RKO (cell line): Measurements from ENCODE around the gene SERPINF2.
A peak's percentile ranks its signal among the peaks of the same experiment; 100 is the strongest.
"Not testable (repeated sequence)": the region's sequence is repeated elsewhere in the genome, so short reads cannot be mapped to it uniquely, and the experiment has no call there.

Experiments used
- DNase-seq: peaks from one replicate; pipeline ENCODE4 v3.0.0-alpha.2; 2016; ENCODE audit warnings: low spot score

Gene SERPINF2

GRCh38 chr17:1762901-1763898 is 20.5 kb downstream of the SERPINF2 start:
- no peak for DNase-seq

GRCh38 chr17:1764284-1764683 is 21.6 kb downstream of the SERPINF2 start:
- no peak for DNase-seq

- DNase-seq, result not testable (repeated sequence)
Measured at GRCh38 chr17:1764705-1765104, 22.0 kb downstream of the SERPINF2 start.

- DNase-seq, result no peak
Measured at GRCh38 chr17:1765576-1765975, 22.9 kb downstream of the SERPINF2 start.

GRCh38 chr17:1766382-1767135 is 23.9 kb downstream of the SERPINF2 start:
- no peak for DNase-seq

GRCh38 chr17:1767358-1767757 is 24.7 kb downstream of the SERPINF2 start:
- no peak for DNase-seq

- DNase-seq, result no peak
Measured at GRCh38 chr17:1769822-1770477, 27.3 kb downstream of the SERPINF2 start.

- DNase-seq, result not testable (repeated sequence)
Measured at GRCh38 chr17:1773000-1773695, 30.5 kb downstream of the SERPINF2 start.

- DNase-seq, result no peak
Measured at GRCh38 chr17:1773696-1774181, 31.1 kb downstream of the SERPINF2 start.

- DNase-seq, result no peak
Measured at GRCh38 chr17:1774390-1775176, 31.9 kb downstream of the SERPINF2 start.

GRCh38 chr17:1776328-1776727 is 33.7 kb downstream of the SERPINF2 start:
- no peak for DNase-seq

- DNase-seq, result no peak
Measured at GRCh38 chr17:1776857-1777256, 34.2 kb downstream of the SERPINF2 start.

GRCh38 chr17:1779571-1780131 is 37.0 kb downstream of the SERPINF2 start:
- DNase-seq, result peak; percentile 12

GRCh38 chr17:1782171-1782567 is 39.5 kb downstream of the SERPINF2 start:
- DNase-seq, result no peak

- DNase-seq, result no peak
Measured at GRCh38 chr17:1783271-1783670, 40.6 kb downstream of the SERPINF2 start.

- peak; percentile 58 for DNase-seq
Measured at GRCh38 chr17:1783834-1784611, 41.4 kb downstream of the SERPINF2 start.

GRCh38 chr17:1785930-1786329 is 43.3 kb downstream of the SERPINF2 start:
- no peak for DNase-seq

- DNase-seq, result no peak
Measured at GRCh38 chr17:1786708-1787107, 44.0 kb downstream of the SERPINF2 start.

- peak; percentile 93 for DNase-seq
Measured at GRCh38 chr17:1787301-1787902, 44.7 kb downstream of the SERPINF2 start.
